GM23248 (cell line): ENCODE data around the gene LUM.

Experiments
- EZH2 ChIP-seq: fragments of 200-600 bp; sonication (generic); IDR thresholded peaks from 2 replicates; pipeline ENCODE4 v1.6.1; 2018; ENCODE audit warnings: antibody characterized with exemption, mild to moderate bottlenecking; ENCODE audit not compliant: insufficient read depth, poor library complexity, severe bottlenecking
- EZH2phosphoT487 ChIP-seq: fragments of 200-600 bp; sonication (generic); IDR thresholded peaks from 2 replicates; pipeline ENCODE4 v1.6.1; 2018; ENCODE audit warnings: antibody characterized with exemption, moderate library complexity, mild to moderate bottlenecking, low read depth; ENCODE audit not compliant: insufficient read depth

GRCh38 chr12:91077228-91077954, 33.9 kb downstream of the LUM start:
- TF ChIP-seq EZH2 (no peak), EZH2phosphoT487 (no peak)
